Right renal cortex interstitium (tissue), 3 donors: ENCODE data around the gene LY86. TPM values are rescaled to one million over a fixed set of nuclear protein-coding genes. Genes with fewer than 3 reads are reported as not detected.
"Not testable (repeated sequence)": the region's sequence is repeated elsewhere in the genome, so short reads cannot be mapped to it uniquely, and the experiment has no call there.

ENCODE experiments used
- DNase-seq, 3 donors: peaks; one replicate each; pipeline ENCODE4 v3.0.0-alpha.2; 2013; ENCODE audit warnings: low read depth in 3 of 3, low spot score in 2 of 3
- polyA plus RNA-seq, 3 donors: library from polyadenylated mRNA; unstranded; fragments of 120-200 nt; gene quantifications; one replicate each; pipeline ENCODE4 v1.2.1, GENCODE V29; 2013; ENCODE audit not compliant: insufficient read length in 3 of 3

LY86 gene
- polyA plus RNA-seq, 3 donors: 1.8 to 2.2 (median 2.2) TPM

DNA sequence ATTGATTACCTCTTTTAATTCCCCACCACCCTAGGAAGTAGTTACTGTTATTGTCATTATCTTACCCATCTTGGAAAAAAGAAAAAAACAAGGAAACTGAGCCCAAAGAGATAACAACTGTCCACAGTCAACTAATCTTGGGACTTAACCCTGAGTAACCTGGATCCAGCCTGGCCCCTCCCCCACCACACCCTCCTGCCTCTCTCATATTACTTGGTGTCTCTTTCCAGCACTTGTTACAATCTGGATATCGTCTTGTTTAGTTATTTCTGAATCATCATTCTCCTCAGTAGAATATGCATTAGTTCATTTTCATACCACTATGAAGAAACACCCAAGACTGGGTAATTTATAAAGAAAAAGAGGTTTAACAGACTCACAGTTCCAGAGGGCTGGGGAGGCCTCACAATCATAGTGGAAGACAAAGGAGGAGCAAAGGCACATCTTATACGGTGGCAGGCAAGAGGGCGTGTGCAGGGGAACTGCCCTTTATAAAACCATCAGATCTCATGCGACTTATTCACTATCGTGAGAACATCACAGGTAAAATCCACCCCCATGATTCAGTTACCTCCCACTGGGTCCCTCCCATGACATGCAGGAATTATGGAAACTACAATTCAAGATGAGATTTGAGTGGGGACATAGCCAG lies 60.3 kb downstream of the LY86 start:
- no peak for DNase-seq

DNA sequence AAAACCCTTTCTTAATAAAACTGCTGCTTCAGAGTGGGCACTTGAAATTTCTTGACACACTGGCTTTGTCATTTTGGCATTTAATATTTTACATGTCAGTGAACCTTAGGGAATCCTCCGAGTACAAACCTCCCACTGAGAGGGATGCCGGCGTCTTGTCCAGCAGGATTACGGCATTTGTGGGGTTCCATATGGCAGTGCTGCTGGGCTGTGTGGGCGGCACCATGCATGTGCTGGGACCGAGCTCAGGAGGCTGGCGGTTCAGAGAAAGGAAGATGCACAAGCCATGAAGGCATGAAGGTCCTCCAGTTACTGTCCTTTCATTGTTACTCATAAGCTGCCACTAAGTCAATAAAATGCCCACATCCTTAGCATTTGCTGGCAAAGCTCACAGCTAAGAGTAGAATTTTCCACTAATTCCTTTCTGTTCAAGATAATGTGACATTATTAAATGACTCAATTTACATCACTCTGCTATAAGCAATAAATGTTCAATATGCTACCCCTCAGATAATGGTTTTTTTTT lies 61.4 kb downstream of the LY86 start:
- no peak for DNase-seq

DNA sequence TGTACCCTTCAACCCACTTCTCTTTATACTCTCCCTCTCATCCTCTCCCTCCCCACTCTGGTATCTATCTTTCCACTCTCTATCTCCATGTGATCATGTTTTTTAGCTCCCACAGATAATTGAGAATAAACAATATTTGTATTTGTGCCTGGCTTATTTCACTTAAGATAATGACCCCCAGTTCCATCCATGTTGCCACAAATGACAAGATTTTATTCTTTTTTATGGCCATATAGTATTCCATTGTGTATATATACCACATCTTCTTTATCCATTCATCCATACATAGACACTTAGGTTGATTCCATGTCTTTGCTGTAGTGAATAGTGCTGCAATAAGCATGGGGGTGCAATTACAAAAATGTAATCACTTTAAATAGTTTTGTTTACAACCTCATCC lies 62.3 kb downstream of the LY86 start:
- DNase-seq: no peak

DNA sequence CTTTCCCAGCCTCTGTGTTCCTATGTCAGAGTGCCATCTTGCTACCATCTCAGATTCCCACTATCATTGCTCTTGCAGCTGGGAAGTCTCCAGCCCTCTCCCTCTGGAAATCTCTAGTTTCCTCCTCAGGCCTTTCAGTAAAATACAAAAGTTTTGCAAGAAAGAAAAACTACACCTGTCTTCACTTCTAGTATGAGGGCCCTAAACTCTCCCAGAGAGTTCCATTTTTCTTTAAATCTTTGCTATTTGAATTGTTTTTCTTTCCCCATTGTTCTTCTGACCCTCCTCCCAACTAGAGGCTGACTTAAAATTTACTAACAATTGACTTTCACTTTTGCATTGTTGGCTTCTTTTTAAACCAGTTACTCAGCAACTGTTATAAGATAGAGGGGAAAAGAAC lies 62.8 kb downstream of the LY86 start:
- no peak for DNase-seq

DNA sequence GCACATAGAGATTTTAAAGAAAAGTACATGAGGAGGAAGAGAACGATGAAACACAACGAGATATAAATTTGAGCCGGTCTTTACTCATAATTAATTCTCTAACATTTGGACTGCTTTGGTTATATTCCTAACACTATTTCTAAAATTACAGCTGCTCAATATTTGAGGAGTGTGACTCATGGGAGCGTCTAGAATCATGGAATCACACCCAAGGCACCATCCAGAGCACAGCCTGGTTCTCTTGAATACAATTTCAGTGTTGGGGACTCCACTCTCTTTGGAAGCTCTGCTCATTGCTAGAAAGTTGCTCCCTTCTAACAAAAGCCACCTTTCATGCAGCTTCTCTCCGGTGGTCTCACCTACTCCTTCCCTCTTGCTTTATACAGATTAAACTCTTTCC lies 64.4 kb downstream of the LY86 start:
- DNase-seq: no peak

DNA sequence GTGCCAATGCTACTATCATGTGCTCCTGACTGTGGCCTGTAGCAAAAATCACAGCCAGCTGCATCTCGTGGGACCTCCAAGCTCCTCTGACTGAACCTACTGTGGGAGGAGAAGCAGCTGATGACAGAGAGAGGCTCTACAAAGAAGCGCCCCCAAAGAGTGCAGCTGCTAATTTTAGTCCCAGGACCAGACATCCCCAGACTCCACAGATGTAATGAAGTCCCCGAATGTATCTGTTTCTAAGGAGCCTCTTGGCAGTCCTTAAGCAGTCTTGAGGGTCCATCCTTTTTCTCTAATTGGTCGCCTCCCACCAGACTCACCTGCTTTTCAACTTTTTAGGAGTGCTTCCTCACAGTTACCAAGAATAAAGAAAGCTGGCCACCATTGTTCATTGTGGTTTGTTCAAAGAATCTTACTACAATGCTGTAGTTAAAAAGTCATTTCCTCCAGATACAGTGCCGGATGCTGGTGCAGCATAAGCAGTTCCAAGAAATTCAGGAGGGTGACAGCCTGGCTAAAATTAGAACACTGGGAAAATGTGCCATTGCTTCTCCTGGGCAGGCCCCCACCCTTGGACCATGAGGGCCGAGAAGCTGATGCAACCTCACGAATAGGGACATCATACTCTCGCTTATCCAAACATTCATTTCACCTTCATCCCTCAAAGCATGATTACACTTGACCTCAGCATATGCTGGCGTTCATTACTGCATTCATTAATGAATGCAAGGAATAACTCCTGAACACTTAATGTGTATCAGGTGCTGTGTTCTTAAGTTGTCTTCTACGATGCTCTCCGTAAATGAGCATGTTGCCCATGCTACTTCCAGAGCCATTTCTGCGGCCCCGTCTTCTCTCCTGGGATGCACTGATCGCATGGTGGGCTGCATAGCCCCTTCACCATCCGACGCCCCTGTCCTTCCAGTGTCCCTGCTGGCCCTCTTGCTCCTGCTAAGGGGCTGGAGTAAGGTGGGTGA lies 66.4 kb downstream of the LY86 start:
- DNase-seq: no peak

DNA sequence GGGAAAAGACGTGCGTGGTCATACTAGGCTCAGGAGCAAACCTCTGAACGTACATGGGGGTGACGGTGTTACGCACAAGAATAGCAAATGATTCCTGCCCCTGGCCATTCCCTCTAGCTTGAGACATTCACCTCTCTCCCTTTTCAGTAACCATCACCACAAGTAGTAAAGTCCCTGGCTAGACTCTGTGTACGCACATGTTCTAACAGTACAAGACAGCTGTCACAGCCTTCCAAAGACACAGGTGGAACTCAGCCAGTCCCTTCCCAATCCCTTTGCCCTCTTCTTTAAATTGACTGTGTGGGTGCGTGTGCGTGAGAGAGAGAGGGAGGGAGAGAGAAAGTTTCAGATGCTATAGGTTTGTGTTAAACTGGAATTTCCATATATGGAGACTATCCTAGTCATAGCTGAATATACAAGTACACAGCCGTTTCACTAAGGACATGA lies 67.3 kb downstream of the LY86 start:
- no peak for DNase-seq

DNA sequence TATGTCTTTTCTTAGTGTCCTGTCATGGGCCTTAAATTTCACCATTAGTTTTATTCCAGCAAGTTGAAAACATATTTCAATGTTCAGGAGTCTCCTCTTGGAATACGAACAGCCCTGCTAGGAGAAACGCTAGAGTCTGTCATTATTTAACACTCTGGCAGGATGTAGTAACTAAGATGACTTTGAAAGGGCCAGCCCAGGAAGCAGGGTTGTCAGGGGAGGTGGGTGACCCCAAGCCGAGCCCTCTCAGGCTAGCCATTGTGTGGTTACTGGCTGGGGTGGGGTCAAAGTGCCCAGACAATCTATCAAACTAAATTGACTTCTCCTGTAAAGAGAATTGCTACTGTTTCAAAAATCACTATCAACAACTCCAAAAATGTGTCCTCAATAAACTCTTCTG lies 67.8 kb downstream of the LY86 start:
- no peak for DNase-seq

DNA sequence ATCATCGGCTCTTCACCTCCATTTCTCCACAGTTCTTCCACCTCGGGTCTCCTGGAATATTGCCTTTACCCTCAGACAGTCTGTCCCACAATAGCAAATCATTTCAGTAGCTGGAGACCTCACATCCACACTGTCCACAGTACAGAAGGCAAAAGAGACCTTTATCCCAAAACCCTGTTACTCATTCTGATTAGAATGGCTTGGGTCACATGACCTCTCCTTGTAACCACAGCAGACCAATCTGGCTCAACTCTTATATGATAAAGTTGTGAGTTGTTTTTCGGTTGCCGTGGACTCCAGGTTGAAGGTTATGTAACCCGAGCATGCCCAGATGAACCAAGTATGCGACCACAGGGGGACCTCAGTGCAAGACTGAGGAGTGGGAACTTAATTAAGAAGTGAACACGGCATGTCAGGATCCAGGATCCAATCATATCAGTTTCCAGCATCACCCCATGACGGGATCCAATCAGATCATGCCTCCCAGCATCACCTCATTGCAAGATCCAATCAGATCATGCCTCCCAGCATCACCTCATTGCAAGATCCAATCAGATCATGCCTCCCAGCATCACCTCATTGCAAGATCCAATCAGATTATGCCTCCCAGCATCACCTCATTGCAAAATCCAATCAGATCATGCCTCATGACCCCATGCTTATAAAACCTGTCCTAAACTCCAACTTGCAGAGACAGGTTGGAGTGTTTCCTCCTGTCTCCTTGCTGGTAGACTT lies 68.7 kb downstream of the LY86 start:
- DNase-seq: no peak

DNA sequence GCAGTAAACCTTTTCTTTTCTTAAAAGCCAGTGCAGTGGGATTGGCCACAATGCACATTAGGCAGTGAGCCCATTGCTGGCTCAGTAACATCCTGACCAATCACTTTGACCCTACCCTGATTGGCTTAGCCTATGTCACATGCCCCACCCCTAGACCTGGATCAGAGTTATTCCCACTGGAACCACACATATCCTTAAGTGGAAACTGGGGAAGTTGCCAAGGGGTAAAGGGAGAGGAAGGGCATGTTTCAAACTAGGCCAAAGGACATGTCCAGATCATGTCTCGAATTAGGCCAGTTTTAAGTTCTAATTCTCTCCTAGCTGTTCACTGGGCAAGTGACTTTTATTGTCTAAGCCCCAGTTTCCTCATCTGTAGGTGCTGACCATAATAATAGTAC lies 69.3 kb downstream of the LY86 start:
- no peak for DNase-seq

DNA sequence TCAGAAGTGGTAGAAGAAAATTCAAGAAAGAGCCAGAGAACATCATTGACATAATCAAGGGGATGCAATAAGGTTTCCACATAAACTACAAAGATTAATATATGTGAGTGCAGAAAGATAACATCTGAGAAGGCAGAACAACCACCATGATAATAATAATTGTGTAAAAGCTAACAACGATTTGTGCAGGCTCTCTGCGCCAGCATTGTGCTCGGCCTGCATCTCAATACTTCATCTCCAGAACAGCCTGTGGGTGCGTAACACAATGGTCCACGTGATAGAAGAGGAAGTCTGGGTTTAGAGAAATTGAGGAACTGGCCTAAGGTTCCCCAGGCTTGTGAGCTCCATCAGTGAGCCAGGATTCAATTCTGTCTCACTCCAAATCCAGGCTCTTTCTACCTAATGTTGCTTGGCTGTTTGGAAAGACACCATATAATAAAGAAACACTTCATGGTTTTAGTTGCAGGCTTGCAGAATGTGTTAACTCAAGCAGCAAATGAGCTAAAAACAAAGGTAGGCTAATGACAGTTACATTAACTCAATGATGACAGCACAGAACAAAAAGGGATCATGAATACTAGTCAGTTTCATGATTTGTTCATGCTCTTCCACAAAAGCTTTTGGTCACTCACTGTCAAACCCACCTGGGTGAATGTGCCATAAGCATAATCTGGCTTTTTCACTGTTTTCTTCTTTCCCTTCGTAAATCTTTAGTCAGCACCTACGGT lies 71.2 kb downstream of the LY86 start:
- no peak for DNase-seq

DNA sequence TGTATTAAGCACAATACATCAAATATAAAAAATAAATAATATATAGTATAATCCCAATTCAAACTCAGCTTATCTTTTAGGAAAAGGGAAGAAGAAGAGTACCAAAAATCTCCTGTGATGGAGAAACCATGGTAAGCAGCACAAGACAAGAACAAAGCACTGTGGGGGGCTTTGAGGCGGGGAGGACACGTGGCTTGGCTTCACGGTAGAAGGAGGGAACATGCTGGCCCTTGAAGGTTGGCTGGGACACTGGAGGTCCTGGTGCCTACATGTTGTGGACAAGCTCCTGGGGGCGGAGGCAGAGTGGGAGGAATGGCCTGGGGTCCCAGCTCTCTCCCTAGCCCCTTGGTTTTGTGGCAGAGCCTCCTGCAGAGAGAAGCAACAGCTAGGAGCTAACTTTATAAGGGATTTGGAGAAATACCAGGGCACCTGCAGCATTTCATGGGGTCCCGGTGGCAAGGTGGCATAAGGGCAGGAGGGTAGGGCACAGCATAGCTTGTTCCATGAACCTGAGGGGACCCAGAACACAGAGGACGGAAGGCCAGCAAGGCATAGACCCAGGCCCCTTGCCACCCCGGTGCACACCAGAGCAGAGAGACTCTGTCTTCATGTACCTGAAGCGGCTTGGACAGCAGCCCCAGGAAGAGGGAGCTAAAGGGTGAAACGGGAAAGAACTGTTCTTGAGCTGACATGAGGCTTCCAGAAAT lies 72.0 kb downstream of the LY86 start:
- no peak for DNase-seq

DNA sequence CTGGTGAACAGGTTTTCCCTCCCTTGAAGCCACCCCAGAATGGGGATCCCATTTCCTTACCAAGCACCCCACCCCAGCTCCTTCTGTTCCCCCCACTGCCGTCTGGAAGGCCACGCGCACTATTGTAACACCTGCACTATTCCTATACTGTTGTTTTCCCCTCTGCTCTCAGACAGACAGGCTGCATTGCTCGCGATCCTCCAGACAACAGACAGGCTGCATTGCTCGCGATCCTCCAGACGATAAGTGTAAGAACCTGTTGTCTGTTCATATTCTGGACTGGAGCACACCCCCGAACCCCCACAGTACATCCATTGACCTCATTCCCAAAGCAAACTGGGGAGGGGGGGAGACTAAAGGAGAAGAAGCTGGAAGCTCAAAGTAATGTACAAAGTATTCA lies 72.7 kb downstream of the LY86 start:
- no peak for DNase-seq

DNA sequence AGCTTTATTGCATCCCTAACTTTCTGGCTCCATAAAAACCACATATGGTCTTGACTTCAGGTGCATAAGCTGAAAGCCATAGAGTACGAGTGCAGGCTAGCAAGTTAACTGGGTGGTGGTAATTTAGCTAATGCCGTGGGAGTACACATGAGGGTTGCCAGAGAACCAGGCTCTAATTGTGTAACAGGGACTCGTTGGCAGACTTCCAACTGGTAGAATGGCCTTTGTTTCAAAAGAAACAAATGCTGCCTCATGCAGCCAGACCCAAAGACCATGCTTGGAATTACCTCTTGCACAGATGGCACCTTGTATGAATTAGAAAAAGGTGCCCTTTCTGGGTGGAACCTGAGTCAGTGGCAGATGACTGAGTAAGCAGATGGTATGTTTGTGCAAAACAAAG lies 73.2 kb downstream of the LY86 start:
- DNase-seq: no peak

DNA sequence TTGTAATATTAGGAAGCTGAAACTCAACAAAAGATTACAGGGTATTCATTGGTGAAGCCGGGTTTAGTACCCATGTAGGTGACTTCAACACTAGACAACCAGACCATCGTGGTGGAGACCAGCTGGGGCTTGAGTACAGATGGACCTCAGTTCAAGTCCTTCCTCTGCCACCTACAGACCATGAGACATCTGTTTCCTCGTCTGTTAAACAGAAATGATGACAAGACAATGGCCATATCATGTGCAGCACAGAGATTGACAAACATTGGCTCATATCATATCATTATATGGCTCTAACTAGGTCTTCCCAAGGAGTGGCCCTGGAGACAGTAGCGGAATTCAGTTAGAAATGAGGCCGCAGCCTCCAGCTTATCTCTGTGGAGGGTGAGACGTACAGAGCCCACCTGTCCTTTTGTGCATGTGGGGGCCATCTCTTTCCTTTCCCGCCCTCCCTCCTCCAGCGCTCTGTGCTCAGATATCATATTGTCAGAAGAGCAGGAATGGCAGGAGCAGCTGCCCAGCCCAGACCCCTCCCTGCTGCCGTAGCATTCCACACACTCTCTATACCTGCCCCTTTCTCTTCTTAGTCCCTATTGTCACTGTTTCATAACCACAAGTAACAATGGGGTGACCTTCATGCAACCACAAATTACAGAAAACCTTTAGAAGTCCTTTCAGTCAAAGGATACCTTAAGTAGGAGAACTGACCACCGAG lies 75.1 kb downstream of the LY86 start:
- DNase-seq: no peak

DNA sequence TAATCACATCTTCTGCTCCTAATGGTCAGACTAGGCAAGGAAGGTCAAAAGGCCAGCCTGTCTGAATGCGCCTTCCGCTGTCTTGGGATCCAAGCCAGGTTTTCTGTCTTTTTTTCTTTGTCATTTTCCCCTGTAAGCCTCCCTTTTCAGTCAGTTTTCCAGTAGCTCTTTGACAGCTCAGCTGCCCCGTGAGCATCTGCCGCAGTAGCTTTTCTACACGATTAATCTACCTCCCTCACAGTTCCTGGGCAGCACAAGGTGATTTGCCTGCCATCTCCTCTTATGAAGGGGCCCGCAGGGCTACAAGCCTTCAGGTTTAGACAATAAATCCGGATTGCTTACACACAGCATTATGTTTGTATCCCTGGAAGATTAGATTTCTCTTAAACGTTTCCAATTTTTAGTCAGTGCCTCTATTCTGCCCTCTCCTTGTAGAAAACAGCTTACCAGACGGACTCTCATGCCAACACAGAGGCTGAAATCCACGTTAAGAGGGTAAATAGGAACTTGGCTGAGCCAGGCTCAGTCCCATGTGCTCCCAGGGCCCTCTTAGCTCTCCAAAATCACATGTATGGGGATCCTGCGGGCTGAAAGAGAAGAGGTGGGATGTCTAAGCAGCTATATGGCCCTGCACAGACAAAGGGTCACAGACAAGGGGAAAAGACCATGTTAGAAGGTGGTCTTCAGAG lies 77.2 kb downstream of the LY86 start:
- no peak for DNase-seq

DNA sequence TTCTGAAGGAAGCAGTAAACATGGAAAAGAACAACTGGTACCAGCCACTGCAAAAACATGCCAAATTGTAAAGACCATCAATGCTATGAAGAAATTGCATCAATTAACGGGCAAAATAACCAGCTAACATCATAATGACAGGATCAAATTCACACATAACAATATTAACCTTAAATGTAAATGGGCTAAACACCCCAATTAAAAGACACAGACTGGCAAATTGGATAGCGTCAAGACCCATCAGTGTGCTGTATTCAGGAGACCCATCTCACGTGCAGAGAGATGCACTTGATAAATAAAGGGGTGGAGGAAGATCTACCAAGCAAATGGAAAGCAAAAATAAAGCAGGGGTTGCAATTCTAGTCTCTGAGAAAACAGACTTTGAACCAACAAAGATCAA lies 81.6 kb downstream of the LY86 start:
- DNase-seq: not testable (repeated sequence)

DNA sequence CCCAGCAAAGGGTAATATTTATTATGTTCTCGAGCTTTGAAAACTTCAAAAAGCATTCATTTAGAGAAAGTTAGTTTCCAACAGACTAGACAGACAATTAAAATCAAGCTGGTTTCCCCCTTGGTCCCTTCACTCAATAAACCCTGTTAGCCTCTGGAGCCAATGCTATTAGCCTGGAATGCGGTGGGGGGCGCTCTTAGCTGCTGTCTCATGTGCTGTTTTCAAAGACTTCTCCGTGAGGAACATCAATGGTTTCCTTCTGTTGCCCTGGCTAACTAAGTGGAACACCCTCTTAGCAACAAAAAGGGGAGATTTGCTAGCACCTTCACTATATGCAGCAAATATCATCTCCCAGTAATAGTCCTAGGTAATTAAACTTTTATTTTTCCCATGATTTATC lies 86.4 kb downstream of the LY86 start:
- no peak for DNase-seq
